HepG2 (cell line): ENCODE results near the gene IGFN1. TPM values are rescaled to one million over a fixed set of nuclear protein-coding genes. Genes with fewer than 3 reads are reported as not detected.

ENCODE experiments used
- AGO1 ChIP-seq: fragments of 200-400 bp; formaldehyde crosslinking; IDR thresholded peaks from 2 replicates; pipeline ENCODE4 v1.6.1; 2017; ENCODE audit warnings: mild to moderate bottlenecking, low read depth, low read length, moderate library complexity; ENCODE audit not compliant: poor library complexity, severe bottlenecking
- AHDC1 ChIP-seq: sonication (generic); formaldehyde crosslinking; IDR thresholded peaks from 2 replicates; pipeline ENCODE4 v1.5.1; 2020; ENCODE audit warnings: mild to moderate bottlenecking, missing genetic modification reagents, borderline replicate concordance
- CREB1 ChIP-seq, 2 experiments: fragments of 450-650 bp in 1 of 2; IDR thresholded peaks; 2 replicates each; pipeline ENCODE4 v1.6.1; 2016 to 2017; ENCODE audit warnings: control low read depth in 1 of 2, mild to moderate bottlenecking in 1 of 2, missing compliant biosample characterization in 1 of 2, missing genetic modification characterization in 1 of 2
- KDM2A ChIP-seq: sonication (generic); formaldehyde crosslinking; IDR thresholded peaks from 2 replicates; pipeline ENCODE4 v1.4.0; 2020; ENCODE audit warnings: low read depth, missing genetic modification reagents, borderline replicate concordance
- NFKB2 ChIP-seq: sonication (generic); formaldehyde crosslinking; IDR thresholded peaks from 2 replicates; pipeline ENCODE4 v1.4.0; 2020; ENCODE audit warnings: missing genetic modification reagents, borderline replicate concordance
- REL ChIP-seq: sonication (generic); formaldehyde crosslinking; conservative IDR thresholded peaks from 2 replicates; pipeline ENCODE4 v1.8.0; 2022; ENCODE audit warnings: mild to moderate bottlenecking, missing genetic modification reagents, moderate library complexity
- SALL1 ChIP-seq: sonication (generic); formaldehyde crosslinking; IDR thresholded peaks from 2 replicates; pipeline ENCODE4 v1.8.0; 2022; ENCODE audit warnings: mild to moderate bottlenecking, missing genetic modification reagents
- TFE3 ChIP-seq: IDR thresholded peaks from 2 replicates; pipeline ENCODE4 v1.6.1; 2016
- ZMYM3 ChIP-seq: sonication (generic); formaldehyde crosslinking; IDR thresholded peaks from 2 replicates; pipeline ENCODE4 v1.5.1; 2020; ENCODE audit warnings: mild to moderate bottlenecking, missing genetic modification reagents
- ZNF138 ChIP-seq: sonication (generic); formaldehyde crosslinking; IDR thresholded peaks from 2 replicates; pipeline ENCODE4 v1.5.0; 2020; ENCODE audit warnings: mild to moderate bottlenecking, low read depth, missing genetic modification reagents
- ZNF30 ChIP-seq: sonication (generic); formaldehyde crosslinking; IDR thresholded peaks from 2 replicates; pipeline ENCODE4 v1.5.0; 2020; ENCODE audit warnings: mild to moderate bottlenecking, missing genetic modification reagents
- ZNF672 ChIP-seq: sonication (generic); formaldehyde crosslinking; IDR thresholded peaks from 2 replicates; pipeline ENCODE4 v1.8.1; 2022; ENCODE audit warnings: missing genetic modification reagents
- ZNF839 ChIP-seq: sonication (generic); formaldehyde crosslinking; IDR thresholded peaks from 2 replicates; pipeline ENCODE4 v1.4.0; 2020; ENCODE audit warnings: missing genetic modification reagents, mild to moderate bottlenecking, borderline replicate concordance
- polyA plus RNA-seq, 8 experiments: library from polyadenylated mRNA; depleted of rRNA in 3 of 8; stranded (reverse) in 7 of 8; unstranded in 1 of 8; fragments of >200 nt; fragmentation: Illumina TruSeq in 4 of 8; extraction: Trizol in 4 of 8; gene quantifications; 2 replicates each; pipeline versions ENCODE4 v1.2.1 to v1.2.3, GENCODE V29; 2011 to 2016; ENCODE audit warnings: low read depth in 4 of 8, missing spikeins in 1 of 8, mixed read lengths in 1 of 8; ENCODE audit not compliant: insufficient read depth in 1 of 8
- total RNA-seq, 5 experiments: library from RNA; depleted of rRNA; stranded (reverse); fragments of >200 nt; fragmentation: Illumina TruSeq; extraction: Trizol; gene quantifications; 2 replicates each; pipeline ENCODE4 v1.2.3, GENCODE V29; 2016; ENCODE audit warnings: low read depth in 1 of 5

The IGFN1 gene
- total and polyA plus RNA-seq, 2 of the 13 experiments (the other 11 are each of a cell fraction or from before 2014, with no cell fraction given), result 0.04 to 0.05 TPM

GRCh38 chr1:201184307-201185122, 6.1 kb upstream of the IGFN1 start (continued):
- TF ChIP-seq AHDC1 (CRISPR knock-in tag) (no peak), ZNF138 (CRISPR knock-in tag) (no peak), ZNF839 (CRISPR knock-in tag) (no peak), ZMYM3 (CRISPR knock-in tag) (no peak), ZNF30 (no peak), SALL1 (CRISPR knock-in tag) (no peak), REL (CRISPR knock-in tag) (no peak), AGO1 (no peak), TFE3 (CRISPR knock-in tag) (no peak), KDM2A (CRISPR knock-in tag) (no peak), ZNF672 (CRISPR knock-in tag) (no peak), CREB1 (IDR thresholded peaks at IDR 0.05) (no peak), CREB1 (CRISPR knock-in tag; IDR thresholded peaks at IDR 0.05) (no peak), NFKB2 (CRISPR knock-in tag) (no peak)
